IPS-NIHi7 (cell line): Measurements from ENCODE around the gene CPAMD8.
"Not testable (repeated sequence)": the region's sequence is repeated elsewhere in the genome, so short reads cannot be mapped to it uniquely, and the experiment has no call there.

ENCODE experiments used
- DNase-seq: peaks from one replicate; pipeline ENCODE4 v3.0.0; 2012; ENCODE audit warnings: mixed read lengths; ENCODE audit errors: extremely low spot score

Gene CPAMD8

DNA sequence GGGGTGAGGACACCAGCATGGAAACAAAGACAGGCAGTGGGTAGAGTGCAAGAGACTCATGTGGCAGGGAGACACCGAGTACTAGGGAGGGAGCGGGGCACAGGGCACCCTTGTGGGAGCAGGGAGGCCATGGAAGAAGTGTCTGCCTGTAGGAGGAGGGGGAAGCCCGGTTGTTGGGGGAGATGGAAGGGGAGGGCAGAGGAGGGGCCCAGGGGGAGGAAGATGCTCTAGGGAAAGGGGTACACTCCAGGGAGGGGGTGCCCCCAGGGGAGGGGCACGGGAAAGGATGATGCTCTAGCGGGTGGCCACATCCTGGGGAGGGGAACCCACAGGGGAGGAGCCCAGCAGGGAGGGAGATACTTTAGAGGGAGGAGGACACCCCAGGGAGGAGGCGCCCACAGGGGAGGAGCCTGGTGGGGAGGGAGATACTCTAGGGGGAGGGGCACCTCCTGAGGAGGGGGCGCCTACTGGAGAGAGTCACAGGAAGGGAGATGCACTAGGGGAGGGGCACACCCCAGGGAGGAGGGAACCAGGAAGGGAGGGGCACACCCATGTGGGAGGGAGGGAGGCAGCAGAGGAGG lies 24.9 kb downstream of the CPAMD8 start:
- peak; percentile 46 for DNase-seq

DNA sequence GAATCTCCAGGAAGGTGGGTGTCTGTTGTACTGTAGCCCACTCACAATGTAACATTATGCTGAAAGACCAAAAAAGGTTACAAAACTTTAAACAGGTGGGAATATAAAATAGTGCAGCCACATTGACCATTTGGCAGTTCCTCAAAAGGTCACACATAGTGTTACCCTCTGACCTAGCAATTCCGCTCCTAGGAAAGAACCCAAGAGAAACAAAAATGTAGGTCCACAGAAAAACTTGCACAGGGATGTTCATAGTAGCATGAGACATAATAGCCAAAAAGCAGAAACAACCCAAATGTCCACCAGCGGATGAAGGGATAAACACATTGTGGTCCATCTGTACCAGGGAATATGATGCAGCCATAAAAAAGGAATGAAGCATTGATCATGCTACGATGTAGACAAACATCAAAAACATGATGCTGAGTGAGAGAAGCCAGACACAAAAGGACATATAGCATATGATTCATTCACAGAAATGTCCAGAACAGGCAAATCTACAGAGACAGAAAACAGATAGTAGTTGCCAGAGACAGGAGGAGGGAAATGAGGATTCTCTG lies 27.9 kb downstream of the CPAMD8 start:
- DNase-seq = no peak

DNA sequence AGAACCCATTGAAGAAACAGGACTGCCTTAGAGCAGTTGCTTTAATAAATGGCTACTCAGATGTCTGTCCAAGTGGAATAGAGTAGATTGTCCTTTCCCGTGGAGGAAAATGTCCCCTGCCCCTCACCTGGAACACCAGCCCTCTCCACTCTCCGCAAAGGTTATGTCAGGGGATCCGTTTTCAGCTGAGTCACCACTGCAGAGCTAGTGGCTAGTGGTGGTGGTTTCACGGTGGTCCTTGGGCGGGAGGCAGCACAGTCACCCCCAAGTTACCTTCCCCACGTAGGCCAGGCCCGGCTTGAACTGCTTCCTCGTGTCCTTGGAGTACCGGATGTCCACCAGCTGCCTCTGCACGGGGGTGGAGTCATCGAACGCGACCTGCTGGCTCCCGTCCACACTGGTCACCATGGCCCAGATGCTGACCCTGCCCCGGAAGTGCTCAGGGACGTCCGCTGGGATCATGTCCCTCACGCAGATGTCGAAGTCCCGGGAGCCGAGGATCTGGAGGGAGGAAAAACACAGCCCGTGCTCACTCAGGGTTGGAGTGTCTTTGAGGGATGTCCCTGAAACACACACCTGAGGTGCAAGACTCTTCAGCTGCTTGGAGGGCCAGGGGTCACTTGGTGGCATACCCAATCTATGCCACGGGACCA lies 29.6 kb downstream of the CPAMD8 start:
- not testable (repeated sequence) for DNase-seq

DNA sequence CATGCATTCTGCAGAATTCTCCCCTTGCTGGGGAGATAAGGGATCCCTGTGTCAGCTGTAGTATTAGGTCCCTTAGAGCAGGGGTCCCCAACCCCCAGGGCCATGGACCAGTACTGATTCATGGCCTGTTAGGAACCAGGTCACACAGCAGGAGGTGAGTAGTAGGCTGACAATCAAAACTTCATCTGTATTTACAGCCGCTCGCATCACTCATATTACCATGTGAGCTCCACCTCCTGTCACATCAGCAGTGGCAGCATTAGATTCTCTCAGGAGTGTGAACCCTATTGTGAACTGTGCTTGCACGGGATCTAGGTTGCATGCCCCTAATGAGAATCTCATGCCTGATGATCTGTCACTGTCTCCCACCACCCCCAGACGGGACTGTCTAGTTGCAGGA lies 37.9 kb downstream of the CPAMD8 start:
- no peak for DNase-seq

DNA sequence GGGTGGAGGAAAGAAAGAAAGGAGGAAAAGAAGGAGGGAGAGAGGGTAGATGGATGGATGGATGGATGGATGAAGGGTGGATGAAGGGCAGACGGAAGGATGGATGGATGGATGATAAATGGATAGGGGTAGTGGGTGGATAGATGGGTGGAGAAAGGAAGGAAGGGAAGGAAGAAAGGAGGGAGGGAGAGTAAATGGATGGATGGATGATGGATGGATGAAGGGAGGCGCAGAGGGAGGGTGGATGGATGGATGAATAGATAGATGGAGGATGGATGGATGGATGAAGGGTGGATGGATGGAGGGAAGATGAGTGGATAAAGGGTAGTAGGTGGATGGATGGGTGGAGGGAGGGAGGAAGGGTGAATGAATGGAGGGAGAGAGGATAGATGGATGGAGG lies 41.2 kb downstream of the CPAMD8 start:
- no peak for DNase-seq

DNA sequence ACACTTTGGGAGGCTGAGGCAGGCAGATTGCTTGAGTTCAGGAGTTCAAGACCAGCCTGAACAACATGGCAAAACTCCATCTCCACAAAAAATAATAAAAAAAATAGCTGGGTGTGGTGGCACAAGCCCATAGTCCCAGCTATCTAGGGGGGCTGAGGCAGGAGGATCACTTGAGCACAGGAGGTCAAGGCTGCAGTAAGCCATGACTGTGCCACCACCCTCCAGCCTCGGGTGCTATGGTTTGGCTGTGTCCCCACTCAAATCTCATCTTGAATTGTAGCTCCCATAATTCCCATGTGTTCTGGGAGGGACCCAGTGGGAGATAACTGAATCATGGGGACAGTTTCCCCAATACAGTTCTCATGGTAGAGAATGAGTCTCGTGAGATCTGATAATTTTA lies 44.0 kb downstream of the CPAMD8 start:
- not testable (repeated sequence) for DNase-seq

DNA sequence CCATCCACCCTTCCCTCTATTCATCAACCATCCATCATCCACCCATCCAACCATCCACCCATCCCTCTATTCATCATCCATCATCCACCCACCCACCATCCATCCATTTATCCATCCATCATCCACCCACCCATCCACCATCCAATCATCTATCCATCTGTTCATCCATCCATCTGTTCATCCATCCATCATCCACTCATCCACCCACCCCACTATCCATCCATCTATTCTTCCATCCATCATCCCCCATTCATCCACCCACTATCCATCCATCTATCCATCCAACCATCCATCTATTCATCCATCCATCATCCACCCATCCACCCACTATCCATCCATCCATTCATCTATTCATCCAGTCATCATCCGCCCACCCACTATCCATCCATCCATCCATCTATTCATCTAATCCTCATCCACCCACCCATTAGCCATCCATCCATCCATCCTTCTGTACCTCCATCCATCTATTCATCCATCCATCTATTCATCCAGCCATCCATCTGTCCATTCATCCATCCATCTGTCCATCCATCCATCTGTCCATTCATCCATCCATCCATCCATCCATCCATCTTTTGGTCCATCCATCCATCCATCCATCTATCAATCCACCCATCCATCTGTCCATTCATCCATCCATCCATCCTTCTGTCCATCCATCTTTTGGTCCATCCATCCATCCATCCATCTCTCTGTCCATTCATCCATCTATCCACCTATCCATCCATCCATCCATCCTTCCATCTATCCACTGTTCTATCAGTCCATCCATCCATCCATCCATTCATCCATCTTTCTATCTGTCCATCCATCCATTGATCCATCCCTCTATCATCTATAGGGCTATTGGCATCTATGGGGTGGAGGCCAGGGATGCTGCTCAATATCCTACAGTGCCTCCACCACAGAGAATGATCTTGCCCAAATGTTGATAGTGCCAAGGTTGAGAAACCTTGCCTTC lies 47.5 kb downstream of the CPAMD8 start:
- DNase-seq = no peak

DNA sequence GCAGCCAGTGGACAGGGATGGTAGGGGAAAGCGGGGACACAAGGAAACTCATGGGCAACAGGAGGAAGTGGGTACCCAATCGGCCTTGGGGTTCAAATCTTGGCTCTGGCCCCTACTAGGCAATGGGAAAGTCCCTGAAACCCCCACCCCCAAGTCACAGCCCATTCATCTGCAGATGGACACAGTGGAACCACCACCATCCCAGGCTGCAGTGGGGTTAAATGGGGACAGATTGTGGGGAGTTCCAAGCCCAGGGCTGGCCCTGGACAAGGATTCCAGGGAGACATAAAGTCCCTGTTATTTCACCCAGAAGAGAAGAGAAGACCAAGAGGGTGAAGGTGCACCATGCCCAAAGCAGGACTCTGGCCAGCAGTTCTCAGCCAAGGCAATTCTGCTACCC lies 48.5 kb downstream of the CPAMD8 start:
- no peak for DNase-seq

DNA sequence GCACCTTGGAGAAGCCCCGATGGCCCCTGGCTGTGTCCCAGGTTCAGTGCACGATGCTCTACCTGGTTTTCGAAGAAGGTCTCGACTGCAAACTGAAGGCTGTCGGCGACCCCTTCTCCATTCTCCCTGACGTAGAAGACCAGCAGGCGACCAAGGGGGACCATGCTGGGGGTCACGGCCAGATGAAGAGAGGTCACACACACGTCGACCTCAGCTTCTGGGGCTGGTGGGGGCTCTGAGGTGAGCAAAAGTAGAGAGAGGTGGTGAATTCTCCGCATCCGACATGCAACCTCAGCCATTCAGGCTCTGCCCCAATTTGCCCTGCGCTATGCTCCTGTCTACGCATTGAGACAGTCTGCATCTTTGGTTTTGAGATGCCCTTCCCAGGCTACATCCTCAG lies 49.3 kb downstream of the CPAMD8 start:
- DNase-seq = no peak

DNA sequence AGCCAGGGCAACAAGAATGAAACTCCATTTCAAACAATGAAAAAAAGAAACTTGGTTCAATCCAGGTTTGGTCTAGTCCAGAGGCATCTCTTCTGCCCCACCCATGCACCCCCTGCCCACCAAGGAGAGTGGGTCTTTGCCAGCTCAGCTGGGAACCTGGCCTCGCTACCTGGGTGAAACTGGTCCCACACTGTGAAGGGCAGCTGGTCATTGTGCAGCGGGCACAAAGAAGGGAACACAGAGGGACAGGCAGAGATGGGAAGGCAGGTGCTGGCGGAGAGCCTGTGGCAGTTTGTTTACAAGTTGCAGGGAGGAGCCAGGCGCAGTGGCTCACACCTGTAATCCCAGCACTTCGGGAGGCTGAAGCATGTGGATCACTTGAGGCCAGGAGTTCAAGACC lies 50.2 kb downstream of the CPAMD8 start:
- DNase-seq = no peak

DNA sequence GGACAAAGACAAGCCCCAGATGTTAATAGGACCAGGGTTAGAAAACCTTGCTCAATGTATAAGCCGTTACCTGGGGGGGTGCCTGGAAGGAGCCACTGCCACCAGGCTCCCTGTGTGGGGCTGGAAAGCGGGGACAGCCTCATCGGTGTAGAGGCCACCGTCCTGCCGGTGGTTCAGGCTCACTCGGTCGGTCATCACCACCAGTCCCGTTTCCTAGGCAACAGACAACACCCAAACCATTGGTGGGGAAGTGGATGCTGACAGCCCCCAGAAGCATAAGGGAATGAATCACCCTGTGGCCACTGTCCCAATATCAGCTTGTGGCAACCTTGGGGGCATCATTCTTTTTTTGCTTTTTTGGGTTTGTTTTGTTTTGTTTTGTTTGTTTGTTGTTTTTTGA lies 55.8 kb downstream of the CPAMD8 start:
- DNase-seq = no peak

DNA sequence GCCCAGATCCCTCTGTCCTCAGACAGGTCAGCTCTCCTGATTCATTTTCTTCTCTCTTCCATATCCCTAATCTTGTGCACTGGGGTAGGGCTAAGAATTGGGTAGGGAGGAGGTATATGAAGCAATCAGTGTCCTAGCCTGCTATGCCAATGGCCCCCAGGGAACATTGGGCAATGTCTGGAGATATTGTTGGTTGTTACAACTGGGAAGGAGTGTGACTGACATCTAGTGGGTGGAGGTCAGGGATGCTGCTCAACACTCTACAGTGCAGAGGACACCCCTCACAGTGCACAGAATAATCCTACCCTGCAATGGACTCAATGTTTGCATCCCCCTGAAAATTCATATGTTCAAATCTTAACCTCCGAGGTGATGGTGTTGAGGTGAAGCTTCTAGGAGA lies 57.5 kb downstream of the CPAMD8 start:
- DNase-seq = no peak

DNA sequence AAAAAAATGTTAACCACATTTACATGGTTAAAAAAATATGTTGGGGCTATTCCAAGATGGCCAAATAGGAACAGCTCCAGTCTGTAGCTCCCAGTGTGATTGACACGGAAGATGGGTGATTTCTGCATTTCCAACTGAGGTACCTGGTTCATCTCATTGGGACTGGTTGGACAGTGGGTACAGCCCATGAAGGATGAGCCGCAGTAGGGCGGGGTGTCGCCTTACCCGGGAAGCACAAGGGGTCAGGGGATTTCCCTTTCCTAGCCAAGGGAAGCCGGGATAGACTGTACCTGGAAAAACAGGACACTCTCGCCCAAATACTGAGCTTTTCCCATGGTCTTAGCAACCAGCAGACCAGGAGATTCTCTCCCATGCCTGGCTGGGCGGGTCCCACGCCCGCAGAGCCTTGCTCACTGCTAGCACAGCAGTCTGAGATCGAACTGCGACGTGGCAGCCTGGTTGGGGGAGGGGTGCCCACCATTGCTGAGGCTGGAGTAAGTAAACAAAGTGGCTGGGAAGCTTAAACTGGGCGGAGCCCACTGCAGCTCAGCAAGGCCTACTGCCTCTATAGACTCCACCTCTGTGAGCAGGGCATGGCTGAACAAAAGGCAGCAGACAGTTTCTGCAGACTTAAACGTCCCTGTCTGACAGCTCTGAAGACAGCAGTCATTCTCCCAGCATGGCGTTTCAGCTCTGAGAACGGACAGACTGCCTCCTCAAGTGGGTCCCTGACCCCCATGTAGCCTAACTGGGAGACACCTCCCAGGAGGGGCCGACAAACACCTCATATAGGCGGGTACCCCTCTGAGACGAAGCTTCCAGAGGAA lies 65.4 kb downstream of the CPAMD8 start:
- DNase-seq = not testable (repeated sequence)

DNA sequence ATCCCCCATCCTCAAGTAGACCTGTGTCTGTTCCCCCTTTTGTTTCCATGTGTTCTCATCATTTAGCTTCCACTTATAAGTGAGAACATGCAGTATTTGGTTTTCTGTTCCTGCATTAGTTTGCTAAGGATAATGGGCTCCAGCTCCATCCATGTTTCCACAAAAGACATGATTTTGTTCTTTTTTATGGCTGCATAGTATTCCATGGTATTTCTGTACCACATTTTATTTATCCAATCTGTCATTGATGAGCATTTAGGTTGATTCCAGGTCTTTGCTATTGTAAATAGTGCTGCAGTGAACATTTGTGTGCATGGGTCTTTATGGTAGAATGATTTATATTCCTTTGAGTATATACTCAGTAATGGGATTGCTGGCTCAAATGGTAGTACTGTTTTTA lies 68.3 kb downstream of the CPAMD8 start:
- DNase-seq = not testable (repeated sequence)

DNA sequence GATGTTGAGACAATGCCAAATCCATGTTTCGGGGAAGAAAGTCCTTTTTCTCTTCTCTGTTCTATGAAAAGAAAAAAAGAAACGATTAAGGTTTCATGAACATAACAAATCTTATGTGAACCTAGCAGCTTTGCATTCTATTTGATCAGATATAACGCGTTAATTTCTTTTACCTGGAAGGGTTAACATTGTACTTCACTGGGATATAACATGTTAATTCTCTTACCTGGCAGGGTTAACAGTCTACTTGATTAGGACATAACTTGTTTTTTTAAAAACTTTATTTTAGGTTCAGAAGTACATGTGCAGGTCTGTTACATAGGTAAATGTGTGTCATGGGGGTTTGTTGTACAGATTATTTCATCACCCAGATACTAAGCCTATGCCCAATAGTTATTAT lies 68.8 kb downstream of the CPAMD8 start:
- DNase-seq = no peak

DNA sequence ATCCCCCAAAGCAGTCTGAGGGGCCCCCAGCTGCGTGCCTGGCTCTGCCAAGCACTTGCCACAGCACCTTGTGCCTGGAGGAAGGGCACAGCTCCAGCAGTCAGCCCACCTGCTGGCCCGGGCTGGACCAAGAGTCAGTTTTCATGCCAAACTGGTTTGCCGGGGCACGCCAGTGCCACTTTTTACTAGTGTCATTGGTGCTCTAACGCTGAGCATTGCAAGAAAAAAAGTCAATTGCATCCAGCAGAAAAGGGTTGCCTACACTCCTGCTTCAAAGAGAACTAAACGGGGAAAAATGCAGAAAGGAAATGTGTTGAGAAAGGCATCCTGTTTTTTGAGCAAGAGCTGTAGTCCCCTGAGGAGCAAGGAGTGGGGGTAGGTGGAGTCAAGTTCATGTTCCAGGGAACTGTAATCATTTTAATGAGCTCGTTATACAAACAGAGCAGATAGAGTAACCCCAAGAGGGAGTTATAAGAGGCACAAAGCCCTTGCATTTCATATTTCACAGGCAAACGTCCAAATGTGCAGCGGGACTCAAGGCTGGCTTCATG lies 69.4 kb downstream of the CPAMD8 start:
- DNase-seq = no peak

DNA sequence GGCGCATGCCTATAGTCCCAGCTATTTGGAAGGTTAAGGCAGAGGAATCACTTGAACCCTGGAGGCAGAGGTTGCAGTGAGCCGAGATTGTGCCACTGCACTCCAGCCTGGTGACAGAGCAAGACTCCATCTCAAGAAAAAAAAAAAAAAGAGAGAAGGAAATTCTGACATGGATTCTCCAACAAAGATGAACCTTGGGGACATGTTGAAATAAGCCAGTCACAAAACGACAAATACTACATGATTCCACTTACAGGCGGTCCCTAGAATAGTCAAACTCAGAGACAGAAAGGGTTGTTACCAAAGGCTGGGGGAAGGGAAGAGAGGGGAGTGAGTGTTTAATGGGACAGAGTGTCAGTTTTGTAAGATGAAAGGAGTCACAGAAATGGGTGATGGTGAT lies 71.4 kb downstream of the CPAMD8 start:
- DNase-seq = no peak

DNA sequence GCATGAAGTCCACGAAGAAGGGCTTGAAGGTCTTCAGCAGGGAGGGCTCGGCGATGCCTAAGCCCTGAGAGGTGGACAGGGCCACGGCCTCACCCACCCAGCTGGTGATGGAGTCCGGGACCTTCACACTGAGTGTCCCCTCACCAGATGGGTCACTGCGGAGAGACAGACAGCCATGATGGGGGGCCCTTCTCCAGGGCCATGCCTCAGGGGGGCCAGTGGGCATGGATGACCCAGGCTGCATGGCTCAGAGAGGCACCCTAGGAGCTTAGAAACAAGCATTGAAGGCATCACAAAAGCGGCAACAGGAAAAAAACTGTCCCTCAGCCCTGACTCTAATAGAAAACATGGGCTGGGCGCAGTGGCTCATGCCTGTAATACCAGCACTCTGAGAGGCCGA lies 74.6 kb downstream of the CPAMD8 start:
- no peak for DNase-seq

DNA sequence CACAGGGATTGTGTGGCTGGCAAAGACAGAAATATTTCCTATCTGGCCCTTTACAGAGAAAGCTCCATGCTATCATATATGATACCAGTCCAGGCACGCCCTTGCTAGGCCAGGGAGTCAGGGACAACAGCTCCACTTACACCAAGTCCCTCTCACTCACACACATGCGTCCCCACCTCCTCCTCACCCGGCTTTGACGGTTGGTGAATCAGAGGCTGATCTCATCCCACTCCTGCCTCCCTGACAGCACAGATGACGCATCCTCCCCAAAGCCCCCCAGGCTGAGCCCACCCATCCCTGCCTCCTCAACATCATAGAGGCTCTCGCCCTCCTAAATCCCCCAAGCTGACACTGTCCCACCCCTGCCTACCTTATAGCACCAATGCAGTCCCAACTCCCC lies 75.1 kb downstream of the CPAMD8 start:
- DNase-seq = no peak

DNA sequence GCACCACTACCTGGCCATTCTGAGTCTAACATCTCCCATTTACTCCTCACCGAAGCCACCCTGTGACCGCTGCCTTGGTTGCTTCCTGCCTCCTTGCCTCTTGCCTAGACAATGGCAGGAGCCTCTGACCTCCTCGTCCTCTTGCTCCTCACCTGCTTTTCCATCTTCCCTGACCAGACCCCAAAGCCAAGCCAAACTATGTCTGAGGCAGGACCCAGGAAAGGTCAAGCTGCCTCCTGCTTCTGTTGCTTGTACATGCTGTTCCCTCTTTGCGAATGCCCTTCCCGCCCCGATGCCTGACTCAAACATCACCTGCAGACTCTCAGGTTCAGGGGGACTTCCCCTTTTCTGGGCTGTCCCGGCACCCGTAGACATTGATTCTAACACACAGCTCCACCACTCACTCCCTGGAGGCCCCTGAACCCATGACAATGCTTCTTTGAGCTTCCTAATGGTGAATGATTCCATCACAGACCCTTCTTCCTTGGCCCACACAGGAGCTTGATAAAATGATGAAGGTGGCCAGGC lies 77.0 kb downstream of the CPAMD8 start:
- DNase-seq = no peak
